ENCODE data around the gene CYB561. TPM values are rescaled to one million over a fixed set of nuclear protein-coding genes. Genes with fewer than 3 reads are reported as not detected.

CYB561 gene
- total and polyA plus RNA-seq, 2 experiments from 2014 or later, result 15.9 to 19.1 TPM

- Histone ChIP-seq H3K27ac (no peak overlapping the region), H3K9me3 (ENCODE audit: low read depth) (no peaks in the 10 kb centered on the region), H2AFZ (no peak overlapping the region), H3K9ac (no peak overlapping the region), H3K27me3 (replicated peaks; ENCODE audit: insufficient read depth) (no peaks in the 10 kb centered on the region), H4K20me1 (ENCODE audit: insufficient read depth) (no peaks in the 10 kb centered on the region), H3F3A (ENCODE audit: insufficient read depth) (no peaks in the 10 kb centered on the region), H3K36me3 (ENCODE audit: low read depth) (no peaks in the 10 kb centered on the region), H3K4me3 (no peak overlapping the region), H3K4me2 (ENCODE audit: unreplicated experiment) (peak overlapping the region; percentile 6), H3K79me2 (ENCODE audit: insufficient read depth) (no peaks in the 10 kb centered on the region), H3K4me1 (ENCODE audit: insufficient read depth) (peaks cover 13% of the 10 kb centered on the region), H3K9me2 (ENCODE audit: insufficient read depth) (no peaks in the 10 kb centered on the region)
- 39 to 40% methylated on average over 16 of the region's 16 CpGs for WGBS, 2 experiments (ENCODE audit: low coverage in 1 of 2, low lambda C conversion rate in 2 of 2, missing lambda C conversion rate in 2 of 2)
- no peak for TF ChIP-seq EZH2 (IDR thresholded peaks at IDR 0.05; ENCODE audit: insufficient read depth, poor library complexity, severe bottlenecking)
- TF ChIP-seq EZH2phosphoT487 (IDR thresholded peaks at IDR 0.05; ENCODE audit: insufficient read depth, low read depth), result no peak
- peak; percentile 98 for DNase-seq
- in situ Hi-C loops (cut with MboI), result no loop called here
Observed at GRCh38 chr17:63478814-63479494, 32.8 kb upstream of the CYB561 start.

GRCh38 chr17:63477480-63478440 lies 31.7 kb upstream of the CYB561 start:
- peaks cover 13% of the 10 kb centered on the region for H3K4me1 ChIP-seq (ENCODE audit: insufficient read depth)
- H3K9me2 ChIP-seq (ENCODE audit: insufficient read depth), result no peaks in the 10 kb centered on the region
- peak overlapping the region; percentile 76 for H2AFZ ChIP-seq
- in situ Hi-C loops (cut with MboI), result no loop called here
- H3K4me2 ChIP-seq (ENCODE audit: unreplicated experiment), result peak overlapping the region; percentile 82
- H3K9me3 ChIP-seq (ENCODE audit: low read depth), result no peaks in the 10 kb centered on the region
- H3K79me2 ChIP-seq (ENCODE audit: insufficient read depth), result no peaks in the 10 kb centered on the region
- 13 to 14% methylated on average over 40 to 44 of the region's 44 CpGs for WGBS, 2 experiments (ENCODE audit: low coverage in 1 of 2, low lambda C conversion rate in 2 of 2, missing lambda C conversion rate in 2 of 2)
- DNase-seq, result peak; percentile 42
- H3K4me3 ChIP-seq, result peak overlapping the region; percentile 73
- no peaks in the 10 kb centered on the region for H3K36me3 ChIP-seq (ENCODE audit: low read depth)
- no peaks in the 10 kb centered on the region for H3F3A ChIP-seq (ENCODE audit: insufficient read depth)
- TF ChIP-seq EZH2 (IDR thresholded peaks at IDR 0.05; ENCODE audit: insufficient read depth, poor library complexity, severe bottlenecking) (no peak), EZH2phosphoT487 (IDR thresholded peaks at IDR 0.05; ENCODE audit: insufficient read depth, low read depth) (no peak)
- H3K27ac ChIP-seq, result no peak overlapping the region
- H3K27me3 ChIP-seq (replicated peaks; ENCODE audit: insufficient read depth), result no peaks in the 10 kb centered on the region
- 0 out of 2 replicates have a peak overlapping the region, but pooled peaks have one; percentile 6 for H3K9ac ChIP-seq
- no peaks in the 10 kb centered on the region for H4K20me1 ChIP-seq (ENCODE audit: insufficient read depth)

- H4K20me1 ChIP-seq (ENCODE audit: insufficient read depth), result no peaks in the 10 kb centered on the region
- H3K4me2 ChIP-seq (ENCODE audit: unreplicated experiment), result peak within 1 kb of the TSS; percentile 82
- H3K27ac ChIP-seq, result no peak within 1 kb of the TSS
- 2 to 3% methylated on average over 20 to 68 of the region's 78 CpGs for WGBS, 2 experiments (ENCODE audit: low coverage in 1 of 2, low lambda C conversion rate in 2 of 2, missing lambda C conversion rate in 2 of 2)
- H2AFZ ChIP-seq, result peak within 1 kb of the TSS; percentile 82
- peak within 1 kb of the TSS; percentile 73 for H3K4me3 ChIP-seq
- no peaks in the 10 kb centered on the region for H3K9me2 ChIP-seq (ENCODE audit: insufficient read depth)
- H3K79me2 ChIP-seq (ENCODE audit: insufficient read depth), result no peaks in the 10 kb centered on the region
- no peaks in the 10 kb centered on the region for H3F3A ChIP-seq (ENCODE audit: insufficient read depth)
- no peaks in the 10 kb centered on the region for H3K9me3 ChIP-seq (ENCODE audit: low read depth)
- no peaks in the 10 kb centered on the region for H3K36me3 ChIP-seq (ENCODE audit: low read depth)
- in situ Hi-C loops (cut with MboI), result no loop called here
- TF ChIP-seq EZH2 (IDR thresholded peaks at IDR 0.05; ENCODE audit: insufficient read depth, poor library complexity, severe bottlenecking) (no peak), EZH2phosphoT487 (IDR thresholded peaks at IDR 0.05; ENCODE audit: insufficient read depth, low read depth) (no peak)
- H3K27me3 ChIP-seq (replicated peaks; ENCODE audit: insufficient read depth), result no peaks in the 10 kb centered on the region
- DNase-seq, result peak; percentile 65
- H3K4me1 ChIP-seq (ENCODE audit: insufficient read depth), result peaks cover 13% of the 10 kb centered on the region
- H3K9ac ChIP-seq, result peak within 1 kb of the TSS; percentile 48; the same call in 1 of the 2 replicates
Observed at GRCh38 chr17:63476854-63477479, 30.9 kb upstream of the CYB561 start, which contains the start of gene ACE. Gene ACE (plus strand): TSS chr17:63477061. CDS start chr17:63477095, 34 bp downstream.

- no peaks in the 10 kb centered on the region for H4K20me1 ChIP-seq (ENCODE audit: insufficient read depth)
- no peaks in the 10 kb centered on the region for H3K36me3 ChIP-seq (ENCODE audit: low read depth)
- no peaks in the 10 kb centered on the region for H3K9me3 ChIP-seq (ENCODE audit: low read depth)
- 7 to 8% methylated on average over 3 to 23 of the region's 36 CpGs for WGBS, 2 experiments (ENCODE audit: low coverage in 1 of 2, low lambda C conversion rate in 2 of 2, missing lambda C conversion rate in 2 of 2)
- no peaks in the 10 kb centered on the region for H3F3A ChIP-seq (ENCODE audit: insufficient read depth)
- H3K4me2 ChIP-seq (ENCODE audit: unreplicated experiment), result peak overlapping the region; percentile 82
- H3K9ac ChIP-seq, result peak overlapping the region; percentile 48; the same call in 1 of the 2 replicates
- H3K9me2 ChIP-seq (ENCODE audit: insufficient read depth), result no peaks in the 10 kb centered on the region
- peak overlapping the region; percentile 82 for H2AFZ ChIP-seq
- H3K27me3 ChIP-seq (replicated peaks; ENCODE audit: insufficient read depth), result no peaks in the 10 kb centered on the region
- peak overlapping the region; percentile 73 for H3K4me3 ChIP-seq
- H3K4me1 ChIP-seq (ENCODE audit: insufficient read depth), result peaks cover 13% of the 10 kb centered on the region
- in situ Hi-C loops (cut with MboI), result no loop called here
- TF ChIP-seq EZH2phosphoT487 (IDR thresholded peaks at IDR 0.05; ENCODE audit: insufficient read depth, low read depth), result no peak
- H3K27ac ChIP-seq, result no peak overlapping the region
- no peaks in the 10 kb centered on the region for H3K79me2 ChIP-seq (ENCODE audit: insufficient read depth)
- peak; percentile 46 for DNase-seq
Observed at GRCh38 chr17:63476459-63476853, 30.4 kb upstream of the CYB561 start.

Measured in GM23248 (cell line).